OCI-LY1 (cell line): ENCODE measurements around the gene SAPCD1.

Experiments used
- H2AFZ ChIP-seq: fragments of 200-600 bp; sonication (generic), shearing (Covaris generic); 2 replicates; pipeline ENCODE4 v1.6.0; 2014; ENCODE audit warnings: antibody characterized with exemption, mild to moderate bottlenecking, low read length
- H3F3A ChIP-seq: fragments of 200-600 bp; sonication (generic), shearing (Covaris generic); 2 replicates; pipeline ENCODE4 v1.6.0; 2014; ENCODE audit warnings: mild to moderate bottlenecking, antibody characterized with exemption, low read length, moderate library complexity; ENCODE audit not compliant: insufficient read depth
- H3K27ac ChIP-seq: fragments of 200-600 bp; sonication (generic); 2 replicates; pipeline ENCODE4 v1.5.1; 2014; ENCODE audit warnings: low read length, mixed run types, mild to moderate bottlenecking, low read depth; ENCODE audit not compliant: poor library complexity, severe bottlenecking
- H3K27me3 ChIP-seq: fragments of 200-600 bp; sonication (generic); 2 replicates; pipeline ENCODE4 v1.6.0; 2014; ENCODE audit warnings: antibody characterized with exemption, mild to moderate bottlenecking, low read length, moderate library complexity; ENCODE audit not compliant: insufficient read depth
- H3K36me3 ChIP-seq: fragments of 200-600 bp; sonication (generic); 2 replicates; pipeline ENCODE4 v1.6.1; 2014; ENCODE audit warnings: mild to moderate bottlenecking, antibody characterized with exemption, low read length, moderate library complexity, mixed read lengths; ENCODE audit not compliant: insufficient read depth
- H3K4me1 ChIP-seq: fragments of 200-600 bp; sonication (generic); 2 replicates; pipeline ENCODE4 v1.5.1; 2014; ENCODE audit warnings: mild to moderate bottlenecking, low read length, moderate library complexity; ENCODE audit not compliant: insufficient read depth, severe bottlenecking
- H3K4me2 ChIP-seq: fragments of 200-600 bp; sonication (generic), shearing (Covaris generic); 2 replicates; pipeline ENCODE4 v1.6.1; 2014; ENCODE audit warnings: low read length
- H3K4me3 ChIP-seq: fragments of 200-600 bp; sonication (generic); 2 replicates; pipeline ENCODE4 v1.5.1; 2014; ENCODE audit warnings: low read length, low read depth, mild to moderate bottlenecking, mixed read lengths; ENCODE audit not compliant: poor library complexity, severe bottlenecking
- H3K79me2 ChIP-seq: fragments of 200-600 bp; shearing (Covaris generic); 2 replicates; pipeline ENCODE4 v1.6.1; 2016; ENCODE audit warnings: mixed run types, low read length, mixed read lengths; ENCODE audit not compliant: insufficient read depth
- H3K9ac ChIP-seq: fragments of 200-600 bp; sonication (generic), shearing (Covaris generic); 2 replicates; pipeline ENCODE4 v1.6.1; 2014; ENCODE audit warnings: mild to moderate bottlenecking, low read length, mixed read lengths
- H3K9me2 ChIP-seq: fragments of 200-600 bp; sonication (generic), shearing (Covaris generic); 2 replicates; pipeline ENCODE4 v1.6.1; 2014; ENCODE audit warnings: low read depth, mild to moderate bottlenecking, low read length, mixed read lengths
- H3K9me3 ChIP-seq: fragments of 200-600 bp; shearing (Covaris generic); 2 replicates; pipeline ENCODE4 v1.6.1; 2014; ENCODE audit warnings: low read length, mixed read lengths
- H4K20me1 ChIP-seq: fragments of 200-600 bp; sonication (generic), shearing (Covaris generic); 2 replicates; pipeline ENCODE4 v1.6.0; 2016; ENCODE audit warnings: mild to moderate bottlenecking, low read length; ENCODE audit not compliant: insufficient read depth
- EZH2 ChIP-seq: fragments of 200-600 bp; sonication (generic), shearing (Covaris generic); IDR thresholded peaks from 2 replicates; pipeline ENCODE4 v1.8.0; 2017; ENCODE audit warnings: borderline replicate concordance, mixed run types, mild to moderate bottlenecking, antibody characterized with exemption, low read length, moderate library complexity, mixed read lengths
- TF ChIP-seq, protein P1 (sequence below): fragments of 200-600 bp; sonication (generic), shearing (Covaris generic); IDR thresholded peaks from 2 replicates; pipeline ENCODE4 v1.5.1; 2017; ENCODE audit warnings: mild to moderate bottlenecking, antibody characterized with exemption, low read length, moderate library complexity, mixed read lengths

SAPCD1 gene

GRCh38 chr6:31760790-31761189 is 1.7 kb upstream of the SAPCD1 start:
- Histone ChIP-seq H2AFZ (no peak overlapping the region), H3K36me3 (peaks cover 70% of the 10 kb centered on the region), H3K9ac (no peak overlapping the region), H3K9me3 (no peaks in the 10 kb centered on the region), H3K4me2 (no peak overlapping the region), H4K20me1 (no peaks in the 10 kb centered on the region), H3K9me2 (no peaks in the 10 kb centered on the region), H3K79me2 (no peaks in the 10 kb centered on the region), H3K27ac (no peak overlapping the region), H3K4me3 (no peak overlapping the region), H3K27me3 (no peaks in the 10 kb centered on the region), H3F3A (no peaks in the 10 kb centered on the region), H3K4me1 (no peaks in the 10 kb centered on the region)
- TF ChIP-seq EZH2: no peak
- TF ChIP-seq, protein P1, sequence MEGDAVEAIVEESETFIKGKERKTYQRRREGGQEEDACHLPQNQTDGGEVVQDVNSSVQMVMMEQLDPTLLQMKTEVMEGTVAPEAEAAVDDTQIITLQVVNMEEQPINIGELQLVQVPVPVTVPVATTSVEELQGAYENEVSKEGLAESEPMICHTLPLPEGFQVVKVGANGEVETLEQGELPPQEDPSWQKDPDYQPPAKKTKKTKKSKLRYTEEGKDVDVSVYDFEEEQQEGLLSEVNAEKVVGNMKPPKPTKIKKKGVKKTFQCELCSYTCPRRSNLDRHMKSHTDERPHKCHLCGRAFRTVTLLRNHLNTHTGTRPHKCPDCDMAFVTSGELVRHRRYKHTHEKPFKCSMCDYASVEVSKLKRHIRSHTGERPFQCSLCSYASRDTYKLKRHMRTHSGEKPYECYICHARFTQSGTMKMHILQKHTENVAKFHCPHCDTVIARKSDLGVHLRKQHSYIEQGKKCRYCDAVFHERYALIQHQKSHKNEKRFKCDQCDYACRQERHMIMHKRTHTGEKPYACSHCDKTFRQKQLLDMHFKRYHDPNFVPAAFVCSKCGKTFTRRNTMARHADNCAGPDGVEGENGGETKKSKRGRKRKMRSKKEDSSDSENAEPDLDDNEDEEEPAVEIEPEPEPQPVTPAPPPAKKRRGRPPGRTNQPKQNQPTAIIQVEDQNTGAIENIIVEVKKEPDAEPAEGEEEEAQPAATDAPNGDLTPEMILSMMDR: no peak

GRCh38 chr6:31761343-31761742 is 1.1 kb upstream of the SAPCD1 start:
- no peak overlapping the region for H2AFZ ChIP-seq
- TF ChIP-seq EZH2: no peak
- TF ChIP-seq, protein P1: no peak
- H3K36me3 ChIP-seq: peaks cover 70% of the 10 kb centered on the region
- H4K20me1 ChIP-seq: no peaks in the 10 kb centered on the region
- H3K9me2 ChIP-seq: no peaks in the 10 kb centered on the region
- no peaks in the 10 kb centered on the region for H3K27me3 ChIP-seq
- H3K4me1 ChIP-seq: no peaks in the 10 kb centered on the region
- no peak overlapping the region for H3K4me3 ChIP-seq
- H3K9me3 ChIP-seq: no peaks in the 10 kb centered on the region
- H3K9ac ChIP-seq: no peak overlapping the region
- H3K27ac ChIP-seq: no peak overlapping the region
- no peaks in the 10 kb centered on the region for H3F3A ChIP-seq
- no peaks in the 10 kb centered on the region for H3K79me2 ChIP-seq
- H3K4me2 ChIP-seq: no peak overlapping the region

GRCh38 chr6:31762878-31763618 is 592 bp downstream of the SAPCD1 start:
- H3K4me1 ChIP-seq: no peaks in the 10 kb centered on the region
- H3K4me2 ChIP-seq: no peak overlapping the region
- H3K27me3 ChIP-seq: no peaks in the 10 kb centered on the region
- no peaks in the 10 kb centered on the region for H3F3A ChIP-seq
- peaks cover 67% of the 10 kb centered on the region for H3K36me3 ChIP-seq
- TF ChIP-seq EZH2: no peak
- TF ChIP-seq, protein P1: no peak
- H3K9ac ChIP-seq: no peak overlapping the region
- H3K9me3 ChIP-seq: no peaks in the 10 kb centered on the region
- H3K27ac ChIP-seq: no peak overlapping the region
- H3K9me2 ChIP-seq: no peaks in the 10 kb centered on the region
- H3K4me3 ChIP-seq: no peak overlapping the region
- H4K20me1 ChIP-seq: no peaks in the 10 kb centered on the region
- H3K79me2 ChIP-seq: no peaks in the 10 kb centered on the region
- H2AFZ ChIP-seq: no peak overlapping the region
